Body of pancreas (tissue), 4 donors: Measurements from ENCODE around the gene DAGLB.

ENCODE experiments used
- POLR2A ChIP-seq, 3 donors: fragments of 450-650 bp; IDR thresholded peaks; one replicate each; pipeline ENCODE4 v1.6.1; 2016; ENCODE audit warnings: antibody characterized with exemption in 3 of 3, mild to moderate bottlenecking in 2 of 3
- TF ChIP-seq, protein P1 (sequence below), 7 experiments: fragments of 450-650 bp in 4 of 7; fragments of 200-600 bp in 3 of 7; sonication (generic) in 3 of 7; IDR thresholded peaks; one replicate each; pipeline ENCODE4 v1.5.1; 2016 to 2019; ENCODE audit warnings: antibody characterized with exemption in 7 of 7

DNA sequence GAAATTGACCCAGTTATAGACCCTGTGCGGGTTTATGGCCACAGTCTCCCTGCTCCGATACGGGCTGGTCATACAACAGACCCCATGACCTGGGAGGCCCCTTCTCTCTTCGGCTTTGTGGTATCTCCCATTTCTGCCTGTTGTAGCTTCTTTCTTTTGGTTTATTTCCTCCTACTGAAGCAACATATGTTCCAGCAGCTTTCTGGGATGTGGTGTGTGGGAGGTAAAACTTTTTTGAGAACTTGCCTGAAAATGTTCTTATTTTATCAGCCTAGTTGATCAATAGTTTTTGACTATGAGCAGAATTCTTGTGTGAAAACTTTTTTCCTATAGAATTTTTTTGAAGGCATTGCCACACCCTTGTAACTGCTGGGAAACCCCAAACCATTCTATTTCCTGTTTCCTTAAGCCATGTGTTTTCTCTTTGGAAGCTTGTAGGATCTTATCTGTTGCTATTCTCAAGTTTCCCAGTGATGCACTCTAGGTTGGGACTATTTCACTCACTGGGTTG, 80.0 kb downstream of the DAGLB start:
- no peak for TF ChIP-seq POLR2A (IDR thresholded peaks at IDR 0.05)
- TF ChIP-seq, protein P1, sequence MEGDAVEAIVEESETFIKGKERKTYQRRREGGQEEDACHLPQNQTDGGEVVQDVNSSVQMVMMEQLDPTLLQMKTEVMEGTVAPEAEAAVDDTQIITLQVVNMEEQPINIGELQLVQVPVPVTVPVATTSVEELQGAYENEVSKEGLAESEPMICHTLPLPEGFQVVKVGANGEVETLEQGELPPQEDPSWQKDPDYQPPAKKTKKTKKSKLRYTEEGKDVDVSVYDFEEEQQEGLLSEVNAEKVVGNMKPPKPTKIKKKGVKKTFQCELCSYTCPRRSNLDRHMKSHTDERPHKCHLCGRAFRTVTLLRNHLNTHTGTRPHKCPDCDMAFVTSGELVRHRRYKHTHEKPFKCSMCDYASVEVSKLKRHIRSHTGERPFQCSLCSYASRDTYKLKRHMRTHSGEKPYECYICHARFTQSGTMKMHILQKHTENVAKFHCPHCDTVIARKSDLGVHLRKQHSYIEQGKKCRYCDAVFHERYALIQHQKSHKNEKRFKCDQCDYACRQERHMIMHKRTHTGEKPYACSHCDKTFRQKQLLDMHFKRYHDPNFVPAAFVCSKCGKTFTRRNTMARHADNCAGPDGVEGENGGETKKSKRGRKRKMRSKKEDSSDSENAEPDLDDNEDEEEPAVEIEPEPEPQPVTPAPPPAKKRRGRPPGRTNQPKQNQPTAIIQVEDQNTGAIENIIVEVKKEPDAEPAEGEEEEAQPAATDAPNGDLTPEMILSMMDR (IDR thresholded peaks at IDR 0.05) = no peak
